ENCODE results near the gene SIGLEC12.

The SIGLEC12 gene

DNA sequence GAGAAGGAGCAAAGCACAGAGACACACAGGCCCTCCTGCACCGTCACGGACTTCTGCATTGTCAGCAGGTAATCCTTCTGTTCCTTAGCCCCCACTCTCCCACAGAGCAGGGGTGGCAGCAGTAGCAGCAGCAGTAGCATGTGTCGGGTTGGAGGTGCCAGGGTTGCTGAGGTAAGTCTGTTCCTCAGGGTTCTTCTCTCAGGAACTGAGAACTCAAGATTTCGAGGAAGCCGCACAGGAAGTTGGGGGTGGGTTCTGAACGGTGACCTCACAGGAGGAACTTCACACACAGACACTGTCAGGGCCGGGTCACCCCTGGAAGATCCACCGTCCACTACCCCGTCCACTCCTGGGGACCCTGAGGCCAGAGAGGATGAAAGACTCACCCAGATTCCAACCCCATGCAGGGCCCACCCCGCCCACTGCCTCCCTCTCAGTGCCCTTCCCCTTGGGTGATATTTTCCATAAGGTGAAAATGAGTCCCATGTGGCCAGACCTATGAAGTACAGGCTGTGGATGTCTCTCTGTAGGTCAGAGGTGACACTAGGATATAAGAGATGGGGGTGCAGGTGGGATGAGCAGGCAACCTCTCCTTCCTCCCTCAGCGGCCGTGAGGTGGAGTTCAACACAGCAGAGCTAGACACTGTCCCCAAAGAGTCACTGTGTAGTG is at the start of gene SIGLEC12:
Gene SIGLEC12, minus strand, starts transcription at position 207 of the 670 bp plus-strand sequence. Its CDS starts 67 bp downstream, at position 140.
- DNase-seq, result no peak

DNA sequence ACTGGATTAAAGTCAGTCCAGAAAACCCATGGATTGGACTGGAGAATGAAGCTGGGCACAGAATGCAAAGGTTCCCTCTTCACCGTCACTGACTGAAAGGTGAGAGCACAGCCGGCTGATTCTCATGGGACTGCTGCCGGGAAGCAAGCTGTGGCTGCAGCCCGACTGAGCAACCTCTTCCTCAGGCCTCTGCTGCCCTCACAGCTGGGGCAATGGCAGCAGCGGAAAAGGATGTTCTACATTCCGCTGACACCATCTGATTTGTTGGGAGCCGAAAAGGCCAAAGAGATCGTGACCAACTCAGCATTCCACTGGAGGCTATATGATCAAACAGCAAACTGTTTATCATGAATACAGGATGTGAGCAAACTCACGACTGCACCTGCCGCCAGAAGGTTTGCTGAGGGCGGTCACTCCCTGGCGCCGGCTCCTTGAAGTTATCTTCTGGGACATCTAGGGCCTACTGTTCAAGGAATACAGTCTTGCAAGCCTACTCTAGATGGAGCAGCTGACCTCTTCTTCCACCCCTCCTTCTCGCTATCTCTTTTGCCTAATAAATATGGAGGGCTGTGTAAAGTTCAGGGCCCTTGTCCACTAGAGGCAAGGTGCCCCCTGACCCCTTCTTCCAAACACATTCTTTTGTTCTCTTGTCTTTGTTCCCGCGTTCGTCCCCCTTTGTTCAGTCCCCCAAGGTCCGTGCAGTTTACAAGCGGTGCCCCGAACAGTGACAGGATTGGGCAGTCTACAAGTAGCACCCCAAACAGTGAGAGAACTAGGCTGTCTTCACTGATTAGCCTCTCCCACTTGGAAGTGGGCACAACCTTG is 49.5 kb upstream of the SIGLEC12 start:
- no peak for DNase-seq

DNA sequence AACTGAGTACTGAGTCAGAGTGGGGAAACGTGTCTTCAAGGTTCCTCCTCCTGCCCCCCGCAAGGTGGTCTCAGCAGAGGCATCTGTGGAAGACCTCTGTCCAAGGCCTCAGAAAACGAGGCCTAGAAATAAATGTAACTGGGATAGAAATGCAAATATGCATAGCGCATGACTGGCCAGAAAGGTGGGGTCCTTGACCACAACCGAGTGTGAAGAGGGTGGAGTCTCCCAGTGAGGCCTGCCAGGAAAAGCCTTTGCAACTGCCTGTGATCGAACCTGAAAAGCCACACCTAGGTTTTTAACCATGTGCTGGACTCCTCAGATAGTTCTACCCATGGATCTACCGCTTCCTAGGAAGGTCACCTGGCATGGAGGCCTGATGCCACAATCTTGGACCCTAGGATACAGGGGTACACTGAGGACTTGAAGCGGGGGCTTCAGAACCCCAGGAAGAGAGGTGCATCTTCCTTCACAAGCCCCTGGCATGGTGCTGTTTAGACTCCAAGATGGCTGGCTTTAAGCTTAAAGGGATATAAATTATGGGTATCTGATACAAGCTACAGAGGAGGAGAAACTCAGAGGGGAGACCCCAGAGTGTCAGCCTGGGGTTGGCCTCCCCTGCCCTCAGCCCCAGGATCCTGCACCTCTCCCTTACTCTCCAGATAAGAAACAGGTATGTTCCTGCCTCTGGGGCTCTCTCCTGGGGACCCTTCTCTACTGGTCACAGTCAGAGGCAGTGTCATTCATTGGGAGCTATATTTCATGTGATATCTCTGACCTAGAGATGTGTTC is 48.1 kb upstream of the SIGLEC12 start:
- DNase-seq, result no peak

DNA sequence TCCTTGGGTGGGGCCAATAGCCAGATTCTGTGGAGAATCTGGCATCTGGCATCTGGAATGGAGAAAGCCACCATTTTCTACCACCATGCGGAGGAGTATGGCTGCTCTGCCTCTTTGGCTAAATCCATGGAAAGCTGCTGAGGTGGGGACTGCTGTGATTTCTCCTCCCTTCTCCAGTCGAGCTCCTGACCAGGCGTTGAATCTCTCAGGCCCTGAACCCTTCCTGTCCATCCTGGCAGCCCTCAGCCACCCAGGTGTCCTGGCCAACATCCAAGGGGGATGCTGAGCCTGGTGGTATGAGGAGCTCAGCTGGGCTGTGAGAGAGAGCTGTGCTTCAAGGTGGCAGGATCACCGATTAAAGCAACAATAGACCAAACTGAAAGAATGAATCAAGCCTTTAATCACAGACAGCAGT is 47.3 kb upstream of the SIGLEC12 start:
- DNase-seq, result no peak

DNA sequence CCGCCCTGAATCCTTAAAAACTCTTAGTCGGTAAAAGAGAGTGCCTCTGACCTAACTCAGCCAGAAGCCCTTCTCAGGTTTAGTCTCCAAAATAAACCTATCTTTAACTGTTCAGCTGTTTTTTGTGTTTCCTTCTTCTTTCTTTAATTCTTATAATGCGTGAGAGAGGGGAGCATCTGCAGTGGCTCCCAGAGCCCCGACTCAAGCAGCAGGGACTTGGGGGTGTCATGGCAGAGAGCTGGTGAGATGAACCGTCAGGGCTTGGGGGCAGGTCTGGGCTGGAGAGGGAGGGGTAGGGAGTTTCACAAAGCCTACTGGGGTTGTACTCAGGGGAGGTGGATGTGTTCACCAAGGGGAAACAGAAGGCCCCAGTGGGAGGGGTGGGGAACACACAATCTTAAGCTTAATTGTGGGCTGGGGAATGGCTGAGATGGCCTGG is 46.6 kb upstream of the SIGLEC12 start:
- no peak for DNase-seq

DNA sequence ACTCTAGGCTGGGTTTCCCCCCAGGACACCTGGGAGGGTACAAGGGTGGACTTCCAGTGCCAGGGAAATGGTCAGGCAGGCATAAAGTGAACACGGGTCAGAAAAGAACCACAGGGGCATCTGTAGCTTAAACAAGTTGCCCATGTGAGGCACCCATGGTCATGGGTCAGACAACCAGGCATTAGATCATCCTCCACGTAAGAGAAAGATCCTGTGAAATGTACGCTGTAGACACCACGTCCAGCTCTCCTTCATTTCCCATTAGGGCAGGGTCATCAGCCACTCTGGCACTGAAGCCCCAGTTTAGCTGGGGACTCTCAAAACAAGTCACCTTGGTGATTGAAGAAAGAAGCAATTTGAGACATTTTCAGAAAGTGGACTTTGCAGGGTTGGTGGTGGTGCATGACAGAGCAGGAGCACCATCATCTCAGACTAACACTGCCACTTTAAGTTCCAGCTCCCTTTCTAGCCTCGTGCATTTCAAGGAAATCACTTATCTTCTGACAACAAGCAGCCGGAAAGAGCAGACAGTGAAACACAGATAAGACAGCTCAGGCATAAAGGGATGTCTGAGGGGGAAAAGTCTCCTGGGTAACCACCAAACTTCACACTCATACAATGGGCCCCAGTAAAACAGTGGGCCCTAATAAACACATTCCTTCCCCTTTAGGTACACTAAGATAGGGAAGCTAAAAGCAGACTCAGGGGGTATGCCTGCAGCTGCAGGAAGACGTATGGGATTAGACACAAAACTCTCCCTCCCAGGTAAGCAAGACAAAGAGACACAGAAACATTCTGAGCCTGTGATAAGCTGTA is 46.0 kb upstream of the SIGLEC12 start:
- no peak for DNase-seq

DNA sequence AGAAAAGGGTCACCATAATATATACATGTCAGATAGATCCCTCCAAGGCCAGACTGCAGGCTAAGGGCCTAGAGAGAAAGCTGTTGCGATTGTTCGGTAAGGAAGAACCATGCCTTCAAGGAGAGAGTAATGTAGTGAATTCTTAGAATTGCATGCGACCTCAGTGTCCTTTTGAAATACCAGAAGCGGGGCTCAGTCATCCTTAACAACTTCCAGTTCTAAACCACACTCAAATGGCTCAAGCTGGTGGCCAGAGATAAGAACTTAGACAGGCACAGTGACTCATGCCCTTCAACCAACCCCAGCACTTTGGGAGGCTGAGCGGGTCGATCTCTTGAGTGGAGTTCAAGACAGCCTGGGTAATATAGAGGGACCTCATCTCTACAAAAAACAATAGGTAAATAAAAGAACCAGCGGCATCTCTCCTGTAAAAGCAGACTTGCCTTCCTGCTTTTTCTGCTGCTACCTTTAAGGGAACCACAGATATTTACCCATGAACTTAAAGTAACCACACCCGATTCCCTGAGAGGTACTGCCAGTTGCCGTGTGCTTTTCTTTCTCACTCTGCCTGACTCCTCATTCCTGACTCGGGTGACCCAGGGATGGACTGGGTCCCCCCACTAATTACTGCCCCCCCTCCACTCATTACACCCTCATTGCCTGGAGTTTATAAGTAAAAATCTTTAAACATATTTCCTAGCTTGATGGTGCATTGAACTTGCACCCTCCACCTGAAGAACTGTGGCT is 45.2 kb upstream of the SIGLEC12 start:
- DNase-seq, result no peak

DNA sequence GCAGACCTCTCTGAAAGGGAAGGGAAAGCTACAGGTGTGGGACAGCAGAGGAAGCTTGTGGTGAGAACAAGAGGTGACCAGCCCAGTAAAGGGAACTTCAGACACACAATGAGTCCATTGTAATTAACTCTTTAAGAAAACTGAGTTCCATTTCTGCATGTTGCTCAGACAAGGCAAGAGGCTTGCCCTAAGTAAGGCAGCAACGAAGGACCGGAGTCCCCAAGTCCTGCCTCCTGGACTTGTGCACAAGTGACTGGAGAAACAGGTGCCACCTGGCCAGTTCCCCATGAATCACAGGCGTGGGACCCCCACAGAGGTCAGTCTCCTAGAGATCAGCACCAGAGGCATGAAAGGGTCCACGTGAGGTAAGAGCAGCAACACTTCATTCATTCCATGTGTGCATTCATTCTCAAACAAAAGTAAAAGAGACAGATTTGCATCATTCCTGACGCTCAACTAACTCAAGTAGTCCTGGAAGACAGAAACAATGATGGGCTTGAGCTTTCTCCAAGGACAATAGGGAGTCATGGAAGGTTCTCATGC is 44.6 kb upstream of the SIGLEC12 start:
- no peak for DNase-seq

DNA sequence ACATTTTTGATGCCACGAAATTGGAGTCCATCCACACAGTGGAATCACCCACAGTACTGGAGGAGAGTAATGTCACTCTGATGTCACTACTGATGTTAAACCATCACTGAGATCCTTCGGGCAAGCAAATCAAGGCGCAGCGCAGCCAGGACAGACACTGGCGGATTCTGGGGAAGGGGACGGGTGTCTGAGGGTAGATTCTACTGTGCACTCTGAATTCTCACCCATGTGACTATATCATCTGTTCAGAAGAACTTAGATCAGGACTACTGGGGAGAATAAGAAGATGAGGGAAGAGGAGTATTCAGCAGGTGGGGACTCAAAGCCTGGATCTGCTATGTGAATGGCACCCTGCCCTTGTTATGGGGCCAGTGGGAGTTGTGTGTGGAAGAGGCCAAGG is 42.4 kb upstream of the SIGLEC12 start:
- DNase-seq, result no peak

DNA sequence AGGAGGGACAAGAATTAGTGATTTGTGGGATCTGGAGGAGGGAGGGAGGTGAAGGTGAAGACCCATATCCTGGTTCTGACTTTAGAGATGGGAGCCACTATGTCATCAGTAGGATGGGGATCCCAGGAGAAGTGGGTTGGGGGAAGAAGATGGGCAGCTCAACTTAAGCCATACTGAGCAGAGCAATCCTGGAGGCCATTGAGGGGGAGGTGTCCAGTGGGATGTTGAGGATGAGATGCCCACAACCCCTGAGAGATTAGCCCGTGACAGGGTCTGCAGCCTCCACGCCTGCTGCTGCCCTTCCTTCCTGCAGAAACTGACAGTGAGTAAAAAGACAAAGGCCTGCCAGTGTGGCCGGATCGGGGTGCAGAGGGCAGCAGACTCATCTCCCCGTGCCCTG is 41.1 kb upstream of the SIGLEC12 start:
- DNase-seq, result no peak

DNA sequence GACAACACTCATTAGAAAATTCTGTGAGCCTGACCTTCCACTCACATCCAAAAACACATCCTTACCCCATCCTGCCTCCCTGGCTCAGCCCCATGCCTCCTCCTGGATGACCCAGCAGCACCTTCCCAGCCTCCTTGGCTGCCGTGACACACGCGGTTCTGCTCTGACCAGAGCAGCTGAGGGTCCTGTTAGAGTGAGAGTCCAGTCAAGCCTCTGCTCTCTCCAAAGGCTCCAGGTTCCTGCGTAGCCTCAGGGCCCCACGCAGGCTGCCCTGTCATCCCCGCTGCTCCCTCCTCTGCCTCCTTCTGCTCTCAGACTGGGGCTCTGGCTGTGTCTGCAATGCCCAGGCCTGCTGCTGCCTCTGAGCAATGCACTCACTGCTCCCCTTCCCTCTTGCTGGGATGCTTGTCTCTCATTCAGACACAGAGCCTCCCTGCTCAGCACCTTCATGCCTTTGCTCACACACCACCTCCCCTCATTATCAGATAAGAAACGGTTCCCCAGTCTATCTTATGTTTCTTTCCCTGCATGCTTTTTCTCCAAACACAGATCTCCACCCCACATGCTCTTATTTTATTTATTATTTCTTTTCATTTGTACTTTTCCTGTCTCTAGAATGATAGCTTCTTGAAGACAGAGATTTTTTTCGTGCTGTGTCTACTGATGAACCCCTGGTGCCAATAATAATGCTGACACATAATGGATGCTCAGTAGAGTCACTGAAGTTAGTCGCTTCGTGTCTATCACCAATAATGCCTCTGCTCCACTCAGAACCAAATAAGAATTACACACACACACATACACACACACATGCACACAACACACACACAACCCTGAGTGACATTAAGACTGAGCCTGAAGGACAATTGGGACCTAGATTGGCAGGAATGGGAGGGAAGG is 40.1 kb upstream of the SIGLEC12 start:
- no peak for DNase-seq

DNA sequence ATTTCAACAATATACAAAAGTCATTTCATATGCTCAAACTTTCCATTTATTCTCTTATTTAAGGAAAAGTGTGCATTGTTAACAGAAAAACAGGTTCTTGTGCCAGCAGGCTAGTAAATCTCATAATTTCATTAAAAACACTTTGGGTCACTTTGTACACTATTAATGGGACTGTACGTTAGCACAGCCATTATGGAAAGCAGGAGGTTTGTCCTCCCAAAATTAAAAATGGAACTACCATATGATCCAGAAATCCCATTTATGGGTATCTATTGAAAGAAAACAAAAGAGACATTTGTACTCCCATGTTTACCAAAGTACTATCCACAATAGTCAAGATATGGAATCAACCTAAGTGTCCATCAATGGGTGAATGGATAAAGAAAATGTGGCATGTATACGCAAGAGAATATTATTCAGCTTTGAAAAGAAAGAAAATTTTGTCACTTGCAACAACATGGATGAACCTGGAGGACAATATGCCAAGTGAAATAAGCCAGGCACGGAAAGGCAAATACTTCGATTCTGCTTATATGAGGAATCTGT is 38.3 kb upstream of the SIGLEC12 start:
- DNase-seq, result no peak

DNA sequence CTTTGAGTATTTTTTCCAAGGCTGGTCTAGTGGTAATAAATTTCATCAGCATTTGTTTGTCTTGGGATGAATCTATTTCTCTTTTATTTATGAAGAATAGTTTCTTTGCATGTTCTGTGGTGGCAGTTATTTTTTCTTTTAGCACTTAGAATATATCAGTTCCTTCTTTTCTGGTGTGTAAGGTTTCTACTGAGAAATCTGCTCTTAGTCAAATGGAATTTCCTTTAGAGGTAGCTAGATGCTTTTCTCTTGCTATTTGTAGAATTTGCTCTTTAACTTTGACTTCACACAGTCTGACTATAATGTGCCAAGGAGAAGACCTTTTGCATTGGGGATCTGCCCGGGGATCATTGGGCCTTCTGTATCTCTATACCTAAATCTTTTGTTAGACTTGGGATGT is 33.9 kb upstream of the SIGLEC12 start:
- no peak for DNase-seq

DNA sequence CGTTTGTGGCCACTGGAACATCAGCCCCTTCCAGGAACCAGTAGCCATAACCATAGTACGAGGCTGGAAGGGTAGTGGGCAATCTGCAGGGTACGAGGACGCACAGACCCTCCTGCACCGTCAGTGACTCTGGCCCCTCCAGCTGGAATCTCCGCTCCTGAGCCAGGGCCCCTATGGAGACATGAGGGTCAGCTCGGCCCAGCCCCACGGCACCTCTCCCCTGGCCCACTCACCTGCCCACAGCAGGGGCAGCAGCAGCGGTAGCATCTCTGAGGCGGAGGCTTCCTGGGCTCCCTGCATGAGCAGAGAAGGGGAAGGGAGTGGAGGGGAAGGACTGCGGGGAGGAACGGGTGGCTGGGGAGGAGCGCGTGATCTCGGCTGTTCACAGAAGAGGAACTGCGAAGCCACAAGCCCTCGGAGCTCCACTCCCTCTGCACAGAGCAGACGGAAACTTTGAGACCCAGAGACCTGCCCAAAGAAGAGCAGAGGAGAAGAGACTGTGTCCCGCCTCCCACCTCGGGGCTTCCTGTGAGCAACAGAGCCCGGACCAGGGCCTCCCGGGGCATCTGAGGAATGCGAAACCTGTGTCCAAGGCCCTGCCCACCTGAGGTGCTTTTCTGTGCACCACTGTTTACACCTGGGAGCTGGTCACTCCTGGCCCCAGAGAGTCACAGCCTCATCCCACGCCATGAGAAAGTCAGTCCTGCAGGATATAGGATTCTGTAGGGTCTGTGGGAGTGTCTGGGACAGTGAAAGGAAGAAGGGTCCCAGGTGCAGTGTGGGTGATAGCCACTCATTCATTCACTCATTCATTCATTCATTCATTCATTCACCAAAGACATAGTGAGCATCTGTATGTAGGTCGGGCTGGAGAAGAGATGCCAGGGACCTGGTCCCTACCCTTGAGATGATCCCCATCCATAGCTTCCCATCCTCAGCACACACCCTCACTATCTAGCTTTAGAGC is 30.0 kb upstream of the SIGLEC12 start, which contains the start of gene SIGLEC6:
Gene SIGLEC6, minus strand, starts transcription at position 322 of the 967 bp plus-strand sequence. Its CDS starts 22 bp downstream, at position 300.
- DNase-seq, result no peak

DNA sequence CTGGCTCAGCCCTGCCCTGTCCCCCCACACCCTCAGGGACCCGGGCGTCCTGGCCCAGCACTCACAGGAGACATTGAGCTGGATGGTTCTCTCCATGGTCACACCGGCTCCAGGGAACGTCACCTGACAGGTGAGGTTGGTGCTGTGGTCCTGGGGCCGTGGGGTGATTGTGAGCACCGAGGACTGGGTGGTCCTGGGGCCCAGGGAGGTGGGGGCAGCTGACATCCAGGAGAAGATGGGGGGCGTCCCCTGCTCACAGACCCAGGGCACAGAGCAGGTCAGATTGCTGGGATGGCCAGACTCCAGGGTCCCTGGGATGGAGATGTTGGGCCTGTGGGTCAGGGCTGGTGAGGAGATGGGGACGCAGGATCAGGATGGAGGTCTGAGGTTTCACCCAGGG is 29.0 kb upstream of the SIGLEC12 start:
- no peak for DNase-seq

DNA sequence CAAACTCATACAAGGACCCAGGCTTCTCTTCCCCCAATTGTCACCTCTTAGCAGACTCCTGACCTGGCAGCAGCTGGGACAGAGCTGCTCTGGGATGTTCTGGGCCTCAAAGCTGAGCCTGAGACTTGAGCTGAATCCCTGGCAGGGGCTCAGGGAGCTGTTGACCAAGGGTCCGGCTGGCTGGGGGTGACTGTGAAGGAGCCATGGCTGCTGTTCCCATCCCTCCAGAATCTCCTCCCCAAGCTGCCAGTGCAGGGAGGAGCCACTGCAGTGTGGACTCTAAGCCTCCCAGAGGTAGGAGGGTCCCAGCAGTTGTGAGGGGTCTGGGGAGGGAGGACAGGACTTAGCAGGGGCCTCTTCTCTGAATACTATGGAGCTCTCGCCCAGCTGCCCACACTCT is 27.7 kb upstream of the SIGLEC12 start:
- no peak for DNase-seq

DNA sequence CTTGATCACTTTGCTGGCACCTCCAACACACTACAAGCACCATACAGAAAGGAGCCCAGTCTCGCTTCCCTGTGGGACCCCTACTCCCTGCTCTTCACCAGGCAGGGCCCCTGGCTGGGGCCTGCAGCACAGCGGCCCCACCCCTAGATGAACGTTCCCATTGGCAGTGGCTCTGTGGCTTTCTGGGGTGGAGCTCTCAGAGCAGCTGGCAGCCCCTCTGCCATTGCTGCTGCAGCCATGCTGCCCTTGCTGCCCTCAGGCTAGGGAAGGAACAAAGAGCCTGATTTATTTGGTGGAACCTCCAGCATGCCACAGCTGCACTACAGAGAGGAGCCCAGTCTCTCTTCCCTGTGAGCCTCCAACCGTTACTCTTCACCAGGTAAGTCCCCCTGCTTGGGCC is 24.1 kb upstream of the SIGLEC12 start:
- no peak for DNase-seq

DNA sequence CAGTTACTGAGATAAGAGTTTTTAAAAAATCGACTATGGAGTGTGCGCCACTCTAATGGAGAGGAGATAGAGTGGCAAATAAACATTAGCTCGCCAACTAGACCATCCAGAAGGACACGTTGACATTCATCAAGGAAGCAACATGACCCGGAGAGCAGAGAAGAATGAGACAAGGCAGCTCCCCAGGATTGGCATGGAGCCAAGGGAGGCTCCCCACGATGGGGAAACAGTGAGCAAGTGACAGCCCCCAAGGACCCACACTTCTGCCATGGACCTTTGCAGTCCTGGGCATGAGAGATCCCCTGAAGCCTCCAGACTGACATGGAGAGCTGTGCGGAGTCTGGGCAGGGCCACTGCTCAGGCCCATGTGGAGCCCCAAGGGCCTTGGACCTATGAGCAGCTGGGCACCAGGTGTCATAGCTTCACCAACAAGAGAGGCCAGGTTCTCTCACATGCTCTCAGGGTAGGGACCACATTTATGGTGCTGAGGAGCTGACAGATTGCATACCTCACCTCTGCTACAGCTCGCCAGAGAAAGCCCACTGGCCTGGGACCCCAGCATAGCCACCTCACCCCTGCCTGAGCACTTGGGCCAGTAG is 23.2 kb upstream of the SIGLEC12 start:
- DNase-seq, result no peak
